HEK293T (cell line): Measurements from ENCODE around the gene ADGRB3.

ENCODE experiments used
- ARNT ChIP-seq: fragments of 450-650 bp; IDR thresholded peaks from 2 replicates; pipeline ENCODE4 v1.6.1; 2017; ENCODE audit warnings: mild to moderate bottlenecking
- BHLHE40 ChIP-seq: fragments of 450-650 bp; IDR thresholded peaks from 2 replicates; pipeline ENCODE4 v1.6.1; 2016; ENCODE audit warnings: mild to moderate bottlenecking, moderate library complexity, borderline replicate concordance
- CTBP1 ChIP-seq: fragments of 450-650 bp; IDR thresholded peaks from 2 replicates; pipeline ENCODE4 v1.6.1; 2016; ENCODE audit warnings: borderline replicate concordance
- ELF4 ChIP-seq: fragments of 450-650 bp; IDR thresholded peaks from 2 replicates; pipeline ENCODE4 v1.6.1; 2017; ENCODE audit warnings: antibody characterized with exemption
- FOXK2 ChIP-seq: fragments of 450-650 bp; IDR thresholded peaks from 2 replicates; pipeline ENCODE4 v1.6.1; 2016; ENCODE audit warnings: mild to moderate bottlenecking
- FOXM1 ChIP-seq: fragments of 450-650 bp; IDR thresholded peaks from 2 replicates; pipeline ENCODE4 v1.6.1; 2017; ENCODE audit warnings: mild to moderate bottlenecking, borderline replicate concordance
- HDGF ChIP-seq: fragments of 450-650 bp; IDR thresholded peaks from 2 replicates; pipeline ENCODE4 v1.6.1; 2017; ENCODE audit warnings: antibody characterized with exemption, borderline replicate concordance
- L3MBTL2 ChIP-seq: fragments of 450-650 bp; conservative IDR thresholded peaks from 2 replicates; pipeline ENCODE4 v1.6.1; 2016; ENCODE audit warnings: mild to moderate bottlenecking
- LEF1 ChIP-seq: fragments of 450-650 bp; IDR thresholded peaks from 2 replicates; pipeline ENCODE4 v1.6.1; 2017; ENCODE audit warnings: mild to moderate bottlenecking, borderline replicate concordance
- SP1 ChIP-seq: fragments of 450-650 bp; IDR thresholded peaks from 2 replicates; pipeline ENCODE4 v1.6.1; 2017
- SUZ12 ChIP-seq: fragments of 450-650 bp; IDR thresholded peaks from 2 replicates; pipeline ENCODE4 v1.6.1; 2016; ENCODE audit warnings: mild to moderate bottlenecking
- TARDBP ChIP-seq: fragments of 450-650 bp; IDR thresholded peaks from 2 replicates; pipeline ENCODE4 v1.6.1; 2016
- ZNF384 ChIP-seq: fragments of 450-650 bp; IDR thresholded peaks from 2 replicates; pipeline ENCODE4 v1.6.1; 2016
- TF ChIP-seq, protein P1 (sequence below): fragments of 450-650 bp; IDR thresholded peaks from 2 replicates; pipeline ENCODE4 v1.6.1; 2016

- TF ChIP-seq LEF1: no peak
- no peak for TF ChIP-seq SUZ12
- no peak for TF ChIP-seq ELF4
- no peak for TF ChIP-seq SP1
- TF ChIP-seq TARDBP: no peak
- TF ChIP-seq ZNF384: no peak
- TF ChIP-seq ARNT: no peak
- no peak for TF ChIP-seq CTBP1
- no peak for TF ChIP-seq HDGF
- TF ChIP-seq BHLHE40: no peak
- TF ChIP-seq, protein P1, sequence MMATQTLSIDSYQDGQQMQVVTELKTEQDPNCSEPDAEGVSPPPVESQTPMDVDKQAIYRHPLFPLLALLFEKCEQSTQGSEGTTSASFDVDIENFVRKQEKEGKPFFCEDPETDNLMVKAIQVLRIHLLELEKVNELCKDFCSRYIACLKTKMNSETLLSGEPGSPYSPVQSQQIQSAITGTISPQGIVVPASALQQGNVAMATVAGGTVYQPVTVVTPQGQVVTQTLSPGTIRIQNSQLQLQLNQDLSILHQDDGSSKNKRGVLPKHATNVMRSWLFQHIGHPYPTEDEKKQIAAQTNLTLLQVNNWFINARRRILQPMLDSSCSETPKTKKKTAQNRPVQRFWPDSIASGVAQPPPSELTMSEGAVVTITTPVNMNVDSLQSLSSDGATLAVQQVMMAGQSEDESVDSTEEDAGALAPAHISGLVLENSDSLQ: no peak
- no peak for TF ChIP-seq FOXM1
- TF ChIP-seq FOXK2: no peak
- TF ChIP-seq L3MBTL2: no peak
Measured at GRCh38 chr6:68628161-68628560, 6.9 kb upstream of the ADGRB3 start.
